GM18505 (cell line): ENCODE results near the gene RPS19BP1.

Experiments used
- ATAC-seq: cut with Tn5 transposase; IDR thresholded peaks from one replicate; pipeline ENCODE4 v1.9.1; 2021; ENCODE audit not compliant: unreplicated experiment
- POLR2A ChIP-seq: IDR thresholded peaks from 4 replicates; pipeline ENCODE4 v1.6.1; 2011; ENCODE audit warnings: borderline replicate concordance; ENCODE audit not compliant: insufficient read depth, insufficient read length; ENCODE audit errors: extremely low read depth

RPS19BP1 gene

DNA sequence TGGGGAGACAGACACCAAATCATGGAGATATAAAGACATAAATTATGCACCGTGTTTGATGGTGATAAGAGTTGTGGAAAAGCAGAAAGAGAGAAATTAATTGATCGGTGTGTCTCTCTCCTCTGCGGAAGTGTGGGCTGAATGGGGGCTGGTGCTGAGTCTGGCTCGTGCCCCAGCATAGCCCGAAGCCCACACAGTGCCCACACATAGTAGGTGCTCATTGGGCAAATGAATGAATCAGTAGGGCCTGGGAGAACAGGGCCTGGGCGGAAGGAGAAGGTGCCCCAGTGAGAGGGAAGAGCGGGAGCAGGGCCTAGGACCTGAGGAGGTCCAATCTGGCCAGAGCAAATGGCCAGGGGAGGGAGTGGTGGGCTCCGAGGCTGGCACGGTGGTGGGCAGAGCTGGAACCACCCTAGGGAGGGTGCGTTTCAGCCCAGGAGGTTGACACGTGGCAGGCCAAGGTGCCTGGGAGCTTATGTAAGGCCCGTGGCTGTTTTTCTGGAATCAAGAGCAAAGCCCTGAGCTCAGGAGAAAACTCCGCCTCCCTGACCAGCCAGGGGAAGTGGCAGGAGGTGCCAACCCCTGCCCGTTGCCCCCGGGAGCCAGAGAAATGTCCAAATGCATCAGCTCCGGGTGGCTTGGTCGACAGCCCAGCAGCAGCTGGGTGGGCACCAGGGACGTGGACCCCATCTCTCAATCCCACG is 35.9 kb upstream of the RPS19BP1 start:
- no peak for ATAC-seq
- TF ChIP-seq POLR2A, result no peak

DNA sequence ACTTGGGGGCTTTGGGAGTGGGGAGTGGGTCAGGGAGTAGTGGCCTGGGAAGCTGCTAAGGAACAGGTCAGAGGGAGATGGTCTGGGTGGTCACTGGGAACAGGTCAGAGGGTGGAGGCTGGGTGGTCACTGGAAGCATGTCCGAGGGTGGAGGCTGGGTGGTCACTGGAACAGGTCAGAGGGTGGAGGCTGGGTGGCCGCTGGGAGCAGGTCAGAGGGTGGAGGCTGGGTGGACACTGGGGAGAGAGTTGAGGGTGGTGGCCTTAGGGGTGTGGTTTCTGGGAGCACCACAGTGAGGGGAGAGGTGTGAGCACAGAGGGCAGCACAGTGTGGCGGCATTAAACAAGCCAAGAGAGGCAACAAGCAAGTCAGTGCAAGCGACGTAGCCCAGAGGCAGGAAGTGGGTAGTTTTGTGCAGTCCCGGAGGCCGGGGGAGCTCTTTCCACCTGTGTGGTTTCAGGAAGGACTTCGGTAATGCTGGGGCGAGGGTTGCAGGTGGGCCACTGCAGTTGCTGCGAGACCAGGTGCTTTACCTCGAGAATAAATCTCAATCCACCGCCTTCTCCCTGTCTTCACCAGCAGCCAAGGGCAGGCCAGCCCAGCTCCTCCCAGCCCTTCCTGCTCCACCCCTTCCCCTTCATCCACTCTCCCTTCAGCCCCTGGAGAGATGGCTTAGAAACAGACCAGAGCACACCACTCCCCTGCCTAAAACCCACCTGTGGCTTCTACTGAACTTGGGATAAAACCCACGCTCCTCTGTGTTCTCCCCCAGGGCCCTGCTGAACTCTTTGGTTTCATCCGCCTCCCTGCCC is 34.8 kb upstream of the RPS19BP1 start:
- TF ChIP-seq POLR2A, result no peak
- ATAC-seq, result no peak

DNA sequence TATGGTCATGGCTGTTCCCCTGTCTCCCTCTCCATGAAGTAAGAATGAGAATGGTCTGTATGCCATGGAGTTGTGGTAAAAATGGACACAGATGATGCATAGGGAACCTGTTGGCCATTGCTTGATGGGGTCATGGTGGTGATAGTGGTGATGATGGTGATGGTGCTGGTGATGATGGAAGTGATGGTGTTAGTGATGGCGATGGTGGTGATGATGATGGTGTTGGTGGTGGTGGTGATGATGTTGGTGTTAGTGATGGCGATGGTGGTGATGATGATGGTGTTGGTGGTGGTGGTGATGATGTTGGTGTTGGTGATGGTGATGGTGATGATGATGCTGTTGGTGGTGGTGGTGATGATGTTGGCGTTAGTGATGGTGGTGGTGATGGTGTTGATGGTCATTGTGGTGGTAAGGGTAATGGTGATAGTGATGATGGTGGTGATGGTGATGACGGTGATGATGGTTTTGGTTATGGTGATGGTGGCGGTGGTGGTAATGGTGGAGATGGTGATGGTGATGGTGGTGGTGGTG is 32.9 kb upstream of the RPS19BP1 start:
- no peak for ATAC-seq
- TF ChIP-seq POLR2A, result no peak

DNA sequence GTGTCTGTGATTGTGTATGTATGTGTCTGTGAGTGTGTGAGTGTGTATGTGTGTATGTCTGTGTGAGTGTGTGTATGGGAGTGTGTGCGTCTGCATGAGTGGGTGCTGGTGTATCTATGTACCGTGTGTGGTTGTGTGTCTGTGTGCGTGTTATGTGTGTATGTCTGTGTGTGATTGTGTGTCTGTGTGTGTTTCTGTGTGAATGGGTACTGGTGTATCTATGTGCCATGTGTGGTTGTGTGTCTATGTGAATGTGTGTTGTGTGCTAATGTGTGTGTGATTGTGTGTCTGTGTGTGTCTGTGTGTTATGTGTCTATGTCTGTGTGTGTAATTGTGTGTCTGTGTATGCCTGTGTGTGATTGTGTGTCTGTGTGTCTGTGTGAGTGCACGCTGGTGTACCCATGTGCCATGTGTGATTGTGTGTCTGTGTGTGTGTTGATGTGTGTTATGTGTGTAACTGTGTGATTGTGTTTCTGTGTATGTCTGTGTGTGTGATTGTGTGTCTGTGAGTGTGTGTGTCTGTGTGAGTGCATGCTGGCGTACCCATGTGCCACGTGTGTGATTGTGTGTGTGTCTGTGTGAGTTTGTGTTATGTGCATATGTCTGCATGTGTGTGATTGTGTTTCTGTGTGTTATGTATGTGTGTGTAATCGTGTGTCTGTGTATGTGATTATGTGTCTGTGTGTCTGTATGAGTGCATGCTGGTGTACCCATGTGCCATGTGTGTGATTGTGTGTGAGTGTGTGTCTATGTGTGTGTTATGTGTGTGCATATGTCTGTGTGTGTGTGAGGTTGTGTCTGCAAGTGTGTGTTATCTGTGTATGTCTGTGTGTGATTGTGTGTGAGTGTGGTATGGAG is 31.3 kb upstream of the RPS19BP1 start:
- no peak for ATAC-seq
- no peak for TF ChIP-seq POLR2A

DNA sequence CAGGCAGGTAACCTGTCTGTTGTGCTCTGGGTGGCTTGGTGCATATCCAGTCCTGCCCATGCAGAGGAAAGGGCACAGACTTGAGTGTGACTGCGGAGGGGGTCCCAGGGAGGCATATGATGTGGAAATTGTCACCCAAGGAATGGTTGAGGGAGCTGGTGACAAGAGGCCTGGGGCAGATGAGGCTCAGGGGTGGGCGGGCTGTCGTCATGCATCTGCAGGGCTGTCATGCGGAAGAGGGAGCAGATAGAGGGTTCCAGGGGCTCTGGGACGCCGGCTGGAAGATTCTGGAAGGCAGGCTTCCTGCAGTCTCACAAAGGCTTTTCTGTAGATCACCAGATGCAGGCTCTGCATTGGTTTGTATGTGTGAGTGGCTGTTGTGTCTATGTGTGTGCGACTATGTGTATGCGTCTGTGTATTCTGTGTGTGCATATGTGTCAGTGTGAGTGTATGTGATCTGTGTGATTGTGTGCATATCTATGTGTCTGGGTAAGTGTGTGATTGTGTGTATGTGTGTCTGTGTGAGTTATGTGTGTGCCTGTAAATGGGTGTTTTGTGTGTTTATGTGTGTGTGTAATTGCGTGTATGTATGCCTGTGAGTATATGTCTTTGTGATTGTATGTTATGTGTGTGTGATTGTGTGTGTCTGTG is 30.4 kb upstream of the RPS19BP1 start:
- TF ChIP-seq POLR2A, result no peak
- ATAC-seq, result no peak

DNA sequence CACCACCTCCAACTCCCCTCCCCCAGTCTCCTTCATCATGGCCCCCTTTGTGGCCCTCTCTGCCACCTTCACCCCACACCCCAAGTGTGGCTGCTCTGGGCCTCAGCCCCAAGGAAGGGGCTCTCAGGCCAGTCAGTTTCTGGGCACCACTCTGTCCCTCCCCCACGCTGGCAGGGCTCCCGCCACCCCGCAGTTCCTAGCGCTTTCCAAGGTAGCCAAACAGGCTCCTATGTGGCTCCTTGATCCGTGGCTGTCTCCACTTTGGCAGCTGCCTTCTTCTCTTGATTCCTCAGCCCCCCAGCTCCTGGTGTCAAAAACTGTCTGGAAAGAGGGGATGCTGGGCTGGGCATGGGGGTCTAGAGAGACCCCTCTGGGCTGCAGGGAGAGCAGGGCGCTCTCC is 27.6 kb upstream of the RPS19BP1 start:
- no peak for ATAC-seq
- no peak for TF ChIP-seq POLR2A

DNA sequence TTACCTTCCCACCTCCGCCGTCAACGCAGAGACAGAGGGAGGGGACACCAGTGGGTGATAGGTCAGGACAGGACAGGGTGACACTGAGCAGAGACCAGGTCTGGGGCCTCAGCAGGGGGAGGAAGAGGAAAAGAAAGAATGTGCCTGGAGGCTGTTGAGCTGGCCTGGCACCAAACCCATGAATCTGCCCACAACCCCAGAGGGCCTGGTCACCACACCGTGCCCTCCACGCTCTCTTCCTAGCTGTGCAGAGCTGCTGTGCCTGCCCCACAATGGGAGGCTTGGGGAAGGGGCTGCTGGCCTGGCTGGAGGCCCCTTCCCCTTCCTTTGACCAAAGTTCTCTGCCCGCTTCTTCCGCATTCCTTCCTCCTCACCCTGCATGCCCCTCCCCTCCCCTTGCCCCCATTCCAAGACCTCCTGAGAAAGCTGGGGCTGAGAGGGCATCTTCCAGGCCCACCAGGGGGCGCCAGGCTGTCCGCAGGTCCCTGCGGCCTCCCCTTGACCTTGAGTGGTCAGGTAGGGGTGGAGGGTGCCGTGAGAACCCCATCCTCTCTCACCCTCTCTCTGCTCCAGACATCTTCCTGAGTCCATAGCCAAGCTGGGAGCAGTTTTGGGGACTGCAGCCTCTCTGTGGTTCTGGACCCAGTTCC is 27.0 kb upstream of the RPS19BP1 start:
- no peak for ATAC-seq
- no peak for TF ChIP-seq POLR2A

DNA sequence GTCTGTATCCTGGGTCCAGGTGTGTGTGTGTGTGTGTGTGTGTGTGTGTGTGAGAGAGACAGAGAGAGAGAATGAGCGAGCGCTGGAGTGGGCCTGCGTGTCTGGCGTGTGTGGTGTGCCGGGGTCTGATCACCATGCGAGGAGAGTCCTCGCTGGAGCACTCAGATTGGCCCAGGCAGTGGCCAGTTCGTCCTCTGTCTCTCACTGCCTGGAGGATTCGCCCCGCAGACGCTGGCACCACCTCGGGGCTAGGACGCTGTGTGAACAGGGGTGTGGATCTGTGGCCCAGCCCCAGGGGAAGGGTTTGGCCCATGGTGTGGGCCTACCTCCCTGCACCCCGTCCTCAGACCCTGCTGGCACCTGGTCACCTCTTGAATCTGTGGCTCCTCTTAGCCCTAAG is 26.4 kb upstream of the RPS19BP1 start:
- TF ChIP-seq POLR2A, result no peak
- ATAC-seq, result no peak

DNA sequence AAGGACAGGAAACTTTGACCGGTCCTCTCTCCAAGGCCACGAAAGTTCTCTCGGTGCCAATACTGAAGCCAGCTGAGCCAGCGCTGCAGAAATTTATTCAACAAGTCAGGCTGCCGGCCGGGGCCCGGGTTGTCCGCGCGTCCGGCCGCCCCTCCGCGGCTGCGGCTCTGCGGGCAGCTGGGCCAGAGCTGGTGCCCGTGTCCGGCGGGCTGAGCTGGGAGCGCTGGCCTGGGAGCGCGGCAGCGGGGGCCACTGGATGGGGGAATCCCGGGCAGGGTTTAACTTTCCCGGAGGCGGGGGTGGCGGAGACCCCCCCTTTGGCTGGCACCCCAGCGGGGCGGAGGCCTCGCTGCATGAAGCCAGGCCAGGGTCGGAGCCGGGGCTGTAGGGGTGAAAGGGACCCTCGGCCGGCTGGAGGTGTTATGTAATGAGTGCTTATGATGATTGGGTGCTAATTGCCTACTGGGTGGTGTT is 25.7 kb upstream of the RPS19BP1 start:
- ATAC-seq, result no peak
- TF ChIP-seq POLR2A, result no peak

DNA sequence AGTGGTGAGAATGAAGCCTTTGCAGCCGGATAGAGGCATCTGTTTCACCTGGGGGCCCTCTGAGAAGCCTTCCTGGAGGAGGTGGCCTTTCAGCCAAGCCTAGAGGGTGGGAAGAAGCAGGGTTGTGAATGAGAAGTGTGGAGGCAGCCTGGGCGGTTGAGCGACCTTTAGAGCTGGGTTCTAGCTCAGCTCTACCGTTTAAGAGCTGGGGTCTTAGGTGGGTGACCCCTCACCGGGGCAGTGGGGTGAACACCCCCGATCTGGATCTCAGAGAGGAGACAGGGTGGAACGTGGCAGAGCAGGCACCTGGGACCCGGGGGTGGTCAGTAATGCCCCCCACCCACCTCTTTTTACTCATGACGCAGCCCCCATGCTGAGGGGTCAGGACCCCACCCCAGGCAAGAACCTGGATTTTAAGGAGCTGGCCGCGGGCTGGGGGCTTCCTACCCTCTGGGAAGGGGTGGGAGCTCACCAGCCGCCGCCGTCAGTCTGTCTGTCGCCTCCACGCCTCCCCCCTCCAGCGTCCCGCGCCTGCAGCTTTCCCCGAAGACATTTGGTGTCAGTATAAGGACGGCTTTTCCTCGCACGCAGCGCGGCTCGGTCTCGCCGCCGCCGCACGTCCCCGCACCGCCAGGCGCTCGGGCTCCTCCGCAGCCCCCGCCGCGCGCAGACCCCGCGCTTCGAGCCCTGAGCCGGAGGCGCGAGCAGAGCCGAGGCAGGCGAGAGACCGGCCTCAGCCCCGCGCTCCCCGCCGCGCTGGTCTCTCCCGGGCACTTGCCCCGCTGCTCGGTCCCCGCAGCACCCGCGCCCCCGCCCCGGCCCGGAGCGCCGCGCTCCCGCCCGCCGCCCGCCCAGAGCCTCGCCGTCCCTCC is 24.7 kb upstream of the RPS19BP1 start:
- ATAC-seq, result no peak
- TF ChIP-seq POLR2A, result no peak

DNA sequence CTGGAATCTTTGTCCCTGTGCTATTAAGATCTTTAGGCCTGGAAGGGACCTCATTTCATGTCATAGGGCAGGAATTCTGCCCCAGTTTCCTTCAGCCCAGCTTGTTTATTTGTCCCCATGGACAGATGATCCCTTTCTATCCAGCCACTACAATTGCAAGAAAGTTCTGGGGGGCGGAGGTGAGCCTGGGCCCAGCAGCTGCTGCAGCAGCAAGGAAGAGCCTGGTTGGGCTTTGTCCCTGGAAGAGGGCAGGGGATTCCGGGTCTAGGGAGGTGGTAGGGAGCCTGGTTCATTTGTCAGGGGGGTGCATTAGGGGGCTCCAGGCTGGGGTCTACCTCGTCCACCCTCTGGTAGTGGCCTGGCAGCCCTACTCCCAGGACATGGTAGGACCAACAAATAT is 21.6 kb upstream of the RPS19BP1 start:
- ATAC-seq, result no peak
- TF ChIP-seq POLR2A, result no peak
